CMK (cell line): ENCODE measurements around the gene DSCAML1.

Source experiments
- DNase-seq: peaks from one replicate; pipeline ENCODE4 v3.0.0-alpha.2; 2010; ENCODE audit warnings: low read depth

The DSCAML1 gene

DNA sequence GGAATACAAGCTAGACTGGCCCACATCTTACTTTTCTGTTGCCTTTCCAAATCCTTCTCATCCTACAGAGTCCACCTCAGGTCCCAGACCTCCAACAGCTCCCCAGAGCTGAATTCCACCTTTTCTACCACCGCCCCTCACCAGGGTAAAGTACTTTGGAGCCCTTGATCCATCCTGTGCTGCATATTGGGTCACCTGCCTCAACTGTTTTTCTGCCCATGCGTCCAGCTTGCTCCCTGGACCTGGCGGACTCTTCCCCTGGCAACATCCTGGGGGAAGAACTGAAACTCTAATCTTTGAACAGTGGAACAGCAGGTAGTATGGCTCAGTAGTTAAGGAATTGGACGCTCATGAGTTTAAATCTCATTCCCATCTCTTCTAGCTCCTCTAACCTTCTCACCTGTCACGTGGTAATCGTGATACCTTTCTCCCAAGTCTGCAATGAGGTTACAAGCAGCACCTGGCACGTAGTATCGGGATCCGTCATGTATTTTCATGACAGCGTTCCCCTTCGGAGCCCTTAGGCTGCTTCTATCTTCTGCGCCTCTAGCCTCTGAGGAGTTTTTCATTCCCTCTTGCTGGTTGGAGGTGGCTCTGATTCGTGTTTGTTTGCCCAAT is 371.2 kb downstream of the DSCAML1 start:
- DNase-seq, result no peak

DNA sequence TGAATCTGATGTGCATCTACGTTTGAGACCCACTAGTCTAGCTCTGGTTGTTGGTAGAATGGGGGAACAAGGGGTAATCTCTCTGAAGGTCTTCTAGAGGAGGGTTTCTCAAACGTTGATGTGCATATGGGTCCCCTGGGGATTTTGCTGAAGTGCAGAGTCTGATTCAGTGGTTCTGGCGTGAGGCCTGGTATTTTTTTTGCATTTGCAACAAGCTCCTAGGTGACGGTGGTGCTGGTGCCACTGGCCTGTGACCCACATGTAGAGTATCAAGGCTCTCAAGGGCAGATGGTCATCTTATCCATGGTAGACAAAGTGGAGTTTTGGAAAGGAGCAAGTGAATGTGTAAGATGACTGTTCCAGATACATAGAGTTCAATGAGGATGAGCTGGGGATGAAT is 372.2 kb downstream of the DSCAML1 start:
- DNase-seq, result no peak

DNA sequence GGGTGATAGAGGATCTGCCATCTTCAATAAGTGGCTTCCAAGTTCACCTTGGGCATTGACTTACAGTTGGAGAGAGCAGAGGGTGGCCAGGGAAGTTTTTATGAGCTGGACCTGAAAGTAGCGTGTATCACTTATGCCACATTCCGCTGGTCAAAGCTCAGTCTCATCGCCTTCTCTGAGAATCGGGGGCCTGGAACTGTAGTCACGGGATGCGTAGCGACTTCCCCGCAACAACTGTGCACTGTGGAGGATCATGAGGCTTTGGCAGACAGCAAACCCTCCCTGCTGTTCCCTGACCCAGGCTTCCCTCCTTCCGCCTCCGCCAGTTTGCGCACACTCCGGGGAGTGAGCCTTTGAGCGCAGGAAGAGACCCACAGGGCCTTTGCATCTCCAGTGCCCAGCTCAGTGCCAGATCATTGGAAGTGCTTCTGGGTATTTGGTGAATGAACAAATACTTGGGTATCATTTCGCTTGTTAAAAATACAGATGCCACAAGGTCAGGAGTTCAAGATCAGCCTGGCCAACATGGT is 373.9 kb downstream of the DSCAML1 start:
- no peak for DNase-seq

DNA sequence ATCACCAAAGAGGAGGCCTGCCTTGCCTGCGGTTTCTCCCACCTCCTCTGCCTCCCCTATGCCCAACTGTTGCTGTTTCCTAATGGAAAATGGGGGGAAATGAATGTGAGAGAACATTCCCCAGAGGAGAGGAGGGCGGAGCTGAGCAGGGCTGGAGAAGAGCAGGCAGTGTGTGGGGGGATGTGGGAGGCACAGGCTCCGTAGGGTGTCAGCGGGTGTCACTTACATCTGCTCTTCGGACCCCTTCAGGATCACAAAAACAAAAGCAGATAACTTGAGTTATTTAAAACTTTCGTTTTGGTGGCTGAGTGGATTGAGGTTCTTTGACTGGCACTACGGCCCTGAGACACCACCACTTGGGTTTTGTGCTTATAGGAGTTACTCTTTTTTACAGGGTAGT is 375.5 kb downstream of the DSCAML1 start:
- DNase-seq, result no peak

DNA sequence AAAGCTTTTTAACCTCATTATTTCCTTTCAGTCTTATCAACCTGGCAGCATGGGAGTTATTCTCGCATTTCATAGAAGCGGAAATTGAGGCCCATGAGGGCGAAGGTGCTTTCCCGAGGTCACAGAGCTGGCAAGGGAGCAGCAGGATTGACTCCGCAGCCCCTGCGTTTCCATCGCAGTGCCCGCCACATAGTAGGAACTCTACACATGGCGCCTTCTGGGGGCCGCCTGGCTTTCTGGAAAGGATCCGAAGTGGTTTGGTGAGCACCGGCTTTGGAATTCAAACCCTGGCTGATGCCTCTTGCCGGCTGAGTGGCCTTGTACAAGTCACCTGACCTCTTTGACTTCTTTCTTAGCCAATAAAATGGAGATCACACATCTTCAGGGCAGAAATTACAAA is 376.0 kb downstream of the DSCAML1 start:
- DNase-seq, result no peak

DNA sequence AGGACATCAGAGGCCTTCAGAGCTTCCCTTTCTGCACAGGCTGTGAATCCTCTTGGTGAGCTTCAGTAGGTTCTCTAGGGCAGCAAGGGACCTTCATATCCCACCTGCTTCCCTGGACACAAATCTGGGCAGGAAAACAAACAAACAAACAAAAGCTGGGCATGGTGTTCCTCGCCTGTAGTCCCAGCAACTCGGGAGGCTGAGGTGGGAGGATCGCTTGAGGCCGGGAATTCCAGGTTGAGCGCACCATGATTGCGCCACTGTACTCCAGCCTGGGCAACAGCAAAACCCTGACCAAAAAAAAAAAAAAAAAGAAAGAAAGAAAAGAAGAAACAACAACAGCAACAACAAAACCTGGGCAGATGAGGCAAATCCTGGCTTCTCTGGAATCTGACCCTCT is 376.4 kb downstream of the DSCAML1 start:
- DNase-seq, result no peak

DNA sequence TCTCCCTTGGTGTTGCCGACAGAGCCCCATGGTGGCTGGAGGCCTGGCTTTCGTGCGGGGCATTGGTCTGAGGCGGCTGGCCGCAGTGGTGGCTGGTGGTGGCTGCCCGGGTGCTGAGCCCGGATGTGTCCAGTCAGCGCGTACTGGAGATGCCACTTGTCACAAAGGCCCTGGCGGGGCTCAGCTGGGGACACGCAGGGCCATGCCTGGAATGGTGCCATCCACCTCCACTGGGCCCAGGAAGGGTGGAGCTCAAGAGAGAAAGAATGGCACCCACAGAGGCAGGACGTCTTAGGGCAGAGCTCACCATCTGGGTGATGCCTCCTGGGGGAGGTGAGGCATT is 376.9 kb downstream of the DSCAML1 start:
- DNase-seq, result no peak

DNA sequence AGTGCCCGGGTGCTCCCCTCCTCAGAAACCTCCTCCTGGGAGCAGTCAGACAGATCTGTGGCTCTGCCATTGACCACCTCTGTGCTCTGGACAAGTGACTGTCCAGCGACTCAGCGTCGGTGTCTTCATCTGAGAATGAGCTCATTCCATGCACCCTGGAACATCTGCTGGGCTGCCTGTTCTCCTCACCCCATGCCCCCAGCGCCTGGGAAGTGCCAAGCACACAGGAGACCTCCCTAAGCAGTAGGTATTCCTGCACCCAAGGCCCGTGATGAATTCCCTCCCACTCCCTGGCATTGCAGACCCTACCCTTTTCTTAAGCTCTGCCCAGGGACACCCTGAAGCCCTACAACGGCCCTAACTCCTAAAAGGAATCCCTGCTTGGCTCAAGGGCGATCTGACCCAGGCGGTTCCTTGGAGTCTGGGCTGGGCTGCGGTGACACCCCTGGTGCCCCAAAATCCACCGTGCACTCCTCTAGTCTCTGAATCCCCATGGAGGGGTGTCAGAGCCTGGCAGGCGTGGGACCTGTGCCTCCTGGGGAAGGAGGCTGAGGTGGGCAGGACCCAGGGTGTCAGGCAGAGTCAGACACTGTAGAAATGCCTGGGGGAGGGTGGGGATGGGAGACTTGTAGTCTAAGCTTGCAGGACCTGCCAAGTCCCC is 377.4 kb downstream of the DSCAML1 start:
- no peak for DNase-seq

DNA sequence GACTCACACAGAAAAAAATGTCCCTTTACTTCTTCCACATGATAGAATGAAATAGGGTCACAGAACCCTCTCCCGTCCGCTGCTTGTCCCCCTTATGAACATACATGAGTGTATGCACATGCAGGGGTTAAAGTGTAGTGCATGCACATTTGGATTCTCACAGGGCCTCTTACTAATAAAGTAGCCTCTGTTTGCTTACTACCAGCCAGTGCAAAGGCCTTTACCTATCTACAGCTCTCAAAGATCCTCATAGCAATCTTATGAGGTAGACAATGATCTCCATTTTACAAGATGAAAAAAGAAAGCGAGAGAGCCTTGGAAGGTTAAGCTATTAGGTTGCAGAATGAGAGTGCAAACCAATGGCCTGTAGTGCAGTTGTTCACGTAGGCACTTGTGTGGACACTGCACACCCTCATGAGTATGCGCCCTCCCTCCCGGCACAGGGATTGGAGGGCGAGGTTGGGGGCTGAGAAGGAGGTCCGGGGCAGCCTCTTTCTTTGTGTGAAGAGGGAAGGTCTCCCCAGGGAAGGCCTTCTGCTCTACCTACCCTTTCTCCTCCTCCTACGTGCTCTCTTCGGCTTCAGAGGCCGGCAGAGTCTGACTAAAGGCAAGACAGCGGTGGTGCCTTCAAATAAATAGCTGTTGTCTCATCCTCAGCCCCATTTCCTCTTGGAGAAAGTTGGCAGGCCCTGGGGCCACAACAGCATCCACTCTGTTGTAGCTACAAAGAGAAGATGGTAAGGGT is 378.1 kb downstream of the DSCAML1 start:
- DNase-seq, result no peak

DNA sequence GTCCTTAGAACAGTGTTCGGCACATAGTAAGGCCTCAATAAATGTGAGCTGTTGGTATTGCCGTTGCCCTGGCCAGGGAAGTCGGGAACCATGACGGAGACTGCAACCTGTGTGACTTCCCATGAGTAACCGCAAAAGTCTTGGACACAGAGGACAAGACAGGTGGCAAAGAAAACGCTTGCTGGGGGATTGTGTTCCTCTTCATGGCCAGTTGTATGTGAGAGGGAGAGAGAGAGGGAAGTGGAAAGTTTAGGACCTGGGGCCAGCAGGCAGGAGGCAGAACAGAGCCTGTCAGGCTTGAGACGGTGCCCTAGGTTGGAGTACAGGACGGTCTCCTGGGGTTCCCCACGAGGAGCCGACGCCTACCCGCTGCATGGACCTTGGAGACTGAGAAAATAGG is 379.2 kb downstream of the DSCAML1 start:
- DNase-seq, result no peak

DNA sequence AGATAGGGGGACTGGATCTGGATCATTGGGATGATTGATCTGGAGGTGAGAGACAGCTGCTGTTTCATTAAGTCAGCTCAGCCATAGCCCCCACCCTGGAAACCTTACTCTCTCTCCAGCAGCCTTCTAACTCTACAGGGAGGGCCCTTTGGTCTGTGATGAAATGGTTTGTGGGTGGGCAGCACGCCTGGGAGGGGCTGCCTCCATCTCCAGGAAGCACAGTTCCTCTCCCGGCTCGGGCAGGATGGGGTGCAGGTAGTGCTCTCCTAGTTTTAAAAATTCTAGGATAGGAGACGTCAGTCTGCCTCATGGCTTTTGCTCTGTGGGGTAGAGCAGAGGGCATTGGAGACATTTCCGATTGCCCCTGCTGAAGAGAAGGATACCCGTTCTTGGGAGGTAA is 379.7 kb downstream of the DSCAML1 start:
- no peak for DNase-seq

DNA sequence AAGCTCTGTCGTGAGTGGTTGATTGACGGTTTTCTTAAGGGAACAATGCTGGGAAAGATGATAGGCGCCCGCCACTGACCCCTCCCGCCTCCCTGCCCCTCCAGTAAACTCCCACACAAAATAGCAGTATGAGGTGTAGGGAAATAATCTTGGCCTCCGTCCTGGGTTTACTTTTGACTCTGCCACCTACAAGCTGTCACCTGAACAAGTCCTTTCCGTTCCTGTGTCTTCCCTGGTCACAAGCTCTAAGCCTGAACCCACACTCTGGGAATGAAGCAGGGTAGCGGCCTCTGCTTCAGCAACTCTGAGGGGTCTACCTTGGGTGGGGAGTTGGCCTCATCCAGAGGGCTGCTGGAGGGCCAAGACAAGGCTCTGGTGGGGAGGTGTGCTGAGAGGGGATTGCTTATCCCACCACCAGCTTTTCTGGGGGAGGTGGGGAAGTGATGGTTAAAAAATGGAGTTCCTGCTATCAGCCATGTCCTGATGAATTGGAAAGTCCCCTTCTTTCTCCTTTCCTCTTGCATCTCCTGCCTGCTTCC is 381.6 kb downstream of the DSCAML1 start:
- DNase-seq, result no peak

DNA sequence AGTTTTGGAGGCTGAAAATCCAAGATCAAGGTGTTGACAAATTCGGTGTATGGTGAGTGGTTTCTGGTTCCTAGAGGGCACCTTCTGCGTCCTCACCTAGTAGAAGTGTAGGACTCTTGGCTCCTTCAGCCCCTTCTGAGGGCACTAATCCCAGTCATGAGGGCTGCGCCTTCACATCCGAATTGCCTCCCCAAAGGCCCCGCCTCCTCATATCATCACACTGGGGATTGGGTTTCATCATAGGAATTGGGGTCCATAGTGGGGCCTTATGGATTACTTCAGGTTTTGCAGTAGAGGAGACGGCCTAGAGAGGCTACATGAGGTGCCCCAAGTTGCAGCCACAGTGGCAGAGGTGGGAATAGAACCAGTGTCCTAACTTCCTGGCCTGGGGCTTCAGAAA is 382.3 kb downstream of the DSCAML1 start:
- DNase-seq, result no peak

DNA sequence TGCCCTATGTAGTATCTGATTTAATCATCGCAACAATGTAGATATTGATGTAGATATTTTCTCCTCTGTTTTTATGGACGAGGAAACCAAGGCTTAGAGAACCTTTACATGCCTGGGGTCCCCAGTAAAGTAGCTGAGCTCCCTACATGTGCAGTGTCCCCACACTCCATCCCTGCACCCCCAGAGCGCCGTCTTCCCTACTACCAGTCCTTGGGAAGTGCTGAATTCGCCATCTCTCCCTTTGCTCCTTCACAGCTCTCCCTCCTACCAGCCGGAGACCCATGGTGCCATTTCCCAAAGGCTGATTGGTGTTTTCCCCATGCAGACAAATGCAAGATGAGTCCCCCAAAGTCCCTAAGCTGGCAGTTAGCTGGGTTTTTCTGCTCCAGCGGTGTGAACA is 383.4 kb downstream of the DSCAML1 start:
- DNase-seq, result no peak

DNA sequence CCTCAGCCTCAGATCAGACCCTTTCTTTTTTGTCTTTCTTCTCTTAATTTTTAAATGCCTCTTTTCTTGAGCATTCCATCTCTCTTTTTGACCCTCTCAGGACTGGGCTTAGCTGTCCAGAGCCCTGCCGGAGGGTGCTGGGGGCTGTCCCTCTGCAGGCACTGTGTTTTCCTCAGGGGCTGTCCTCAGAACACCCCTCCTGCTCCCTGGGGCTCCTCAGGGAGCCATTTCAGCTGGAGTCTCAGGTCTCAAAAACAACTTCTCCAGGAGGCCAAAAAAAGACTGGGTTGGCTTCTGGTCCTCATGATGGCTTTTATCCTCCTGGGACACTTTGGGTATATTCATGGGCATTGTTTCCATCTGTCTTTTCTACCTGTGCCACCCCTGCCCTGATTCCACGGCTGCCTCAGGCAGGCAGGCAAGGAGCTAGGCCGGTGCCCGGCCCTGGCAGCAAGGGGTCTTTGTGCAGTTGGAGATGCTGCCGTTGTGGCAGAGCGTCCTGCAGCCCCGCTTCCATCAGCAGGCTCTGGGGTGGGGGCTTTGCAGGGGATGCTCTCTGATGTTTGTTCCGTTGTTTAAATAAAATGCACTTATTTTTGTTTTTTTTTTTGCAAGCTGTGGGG is 384.3 kb downstream of the DSCAML1 start:
- no peak for DNase-seq

DNA sequence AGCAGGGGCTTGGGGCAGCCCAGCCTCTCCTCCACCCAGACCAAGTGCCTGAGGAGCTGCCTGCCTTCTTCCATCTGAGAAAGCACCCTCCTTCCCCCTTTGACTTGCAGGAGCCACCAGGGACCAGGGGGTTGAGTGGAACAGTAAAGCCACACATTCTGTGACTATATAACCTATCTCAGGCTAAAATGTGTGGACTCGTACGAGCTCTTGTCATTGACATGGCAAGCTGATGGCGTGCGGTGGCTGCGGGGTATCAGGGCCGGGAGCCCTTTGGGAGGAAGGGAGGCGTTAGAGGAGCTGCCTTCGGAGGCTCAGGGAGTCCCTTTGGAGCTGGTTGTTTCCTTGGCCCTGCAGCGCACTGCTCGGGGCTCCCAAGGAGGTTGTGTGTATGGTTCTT is 384.8 kb downstream of the DSCAML1 start:
- no peak for DNase-seq

DNA sequence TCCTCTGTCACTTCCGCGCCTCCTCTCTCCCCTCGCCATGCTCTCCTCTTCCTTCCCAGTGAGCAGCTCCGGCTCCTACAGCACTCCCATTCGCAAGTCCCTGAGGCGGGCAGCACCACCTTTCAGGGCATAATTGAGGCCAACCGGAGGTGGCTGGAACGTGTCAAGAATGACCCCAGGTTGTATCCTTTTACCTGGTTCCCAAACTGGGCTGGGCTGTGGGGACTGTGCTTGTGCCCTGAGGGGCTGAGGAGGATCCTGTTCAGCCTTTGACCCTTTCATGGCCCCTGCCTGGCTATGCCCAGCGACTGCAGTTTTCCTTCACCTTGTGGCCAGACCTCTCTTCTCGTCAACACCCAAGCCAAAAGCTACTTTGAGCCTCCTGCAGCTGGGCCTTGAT is 385.3 kb downstream of the DSCAML1 start:
- DNase-seq, result no peak

DNA sequence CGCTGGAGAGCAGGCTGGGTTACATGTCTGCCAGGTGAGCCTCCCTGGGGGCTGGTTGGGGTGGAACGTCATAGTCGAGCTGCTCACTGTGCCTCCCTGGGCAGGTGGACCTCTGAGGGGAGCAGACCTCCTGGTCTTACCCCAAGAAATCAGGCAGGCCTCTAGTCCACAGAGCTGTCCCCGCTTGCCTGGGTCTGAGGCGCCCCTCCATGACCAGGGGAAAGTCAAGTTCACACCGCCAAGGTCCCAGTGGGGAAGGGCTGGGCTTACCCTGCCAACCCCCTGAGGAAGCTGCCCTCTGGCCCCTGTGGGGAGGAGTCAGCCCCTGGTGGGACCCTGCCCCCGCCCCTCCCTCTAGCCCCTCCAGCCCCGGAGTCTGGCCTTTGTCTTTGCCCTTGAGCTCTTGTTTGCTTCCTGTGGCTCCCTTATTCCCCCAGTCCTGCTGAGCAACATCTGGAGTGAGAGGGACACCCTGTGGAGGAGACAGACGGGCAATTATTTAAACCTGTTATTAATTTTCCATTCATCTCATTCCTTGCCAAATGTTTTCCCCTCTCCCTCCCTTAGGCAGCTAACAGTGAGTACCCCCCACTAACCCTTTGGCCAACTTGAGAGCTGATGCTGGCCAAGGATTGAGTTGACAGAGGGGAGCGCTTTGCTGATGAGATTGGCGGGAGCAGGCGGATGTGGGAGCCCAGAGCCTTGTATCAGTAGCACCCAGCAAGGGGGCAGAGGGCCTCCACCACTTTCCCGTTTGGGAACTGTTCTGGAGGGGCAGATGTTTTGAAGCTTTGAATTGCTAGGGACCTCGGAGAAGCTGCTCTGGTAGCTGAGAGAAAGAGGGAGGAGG is 385.9 kb downstream of the DSCAML1 start:
- no peak for DNase-seq

DNA sequence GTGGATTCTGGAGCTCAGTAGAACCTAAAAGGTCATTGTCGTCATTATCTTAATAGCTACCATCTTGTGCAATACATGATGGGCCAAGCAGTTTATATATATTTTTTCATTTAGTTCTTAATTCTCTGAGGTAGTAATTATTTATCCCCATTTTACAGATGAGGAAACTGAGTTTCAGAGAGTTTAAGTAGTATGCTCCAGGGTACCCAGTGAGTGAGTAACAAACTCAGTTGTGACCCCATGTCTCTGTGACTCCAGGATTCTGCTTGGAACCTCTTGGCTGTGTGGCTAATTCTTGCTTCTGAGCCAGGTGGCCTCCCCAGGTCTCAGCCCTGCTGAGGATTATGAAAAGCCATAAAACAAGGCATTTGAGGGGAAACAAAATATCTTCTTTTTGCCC is 386.8 kb downstream of the DSCAML1 start:
- DNase-seq, result no peak

DNA sequence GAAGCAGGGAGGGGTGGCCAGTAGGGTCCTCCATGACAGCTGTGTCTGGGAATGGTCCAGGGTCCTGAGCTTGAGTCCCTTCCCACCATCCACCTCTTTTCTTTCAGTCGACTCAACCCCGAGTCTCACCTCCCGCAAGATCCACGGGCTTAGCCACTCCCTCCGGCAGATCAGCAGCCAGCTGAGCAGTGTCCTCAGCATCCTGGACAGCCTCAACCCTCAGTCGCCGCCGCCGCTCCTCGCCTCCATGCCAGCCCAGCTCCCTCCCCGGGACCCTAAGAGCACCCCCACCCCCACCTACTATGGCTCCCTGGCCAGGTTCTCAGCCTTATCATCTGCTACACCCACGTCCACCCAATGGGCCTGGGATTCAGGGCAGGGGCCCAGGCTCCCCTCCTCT is 387.5 kb downstream of the DSCAML1 start:
- DNase-seq, result no peak

DNA sequence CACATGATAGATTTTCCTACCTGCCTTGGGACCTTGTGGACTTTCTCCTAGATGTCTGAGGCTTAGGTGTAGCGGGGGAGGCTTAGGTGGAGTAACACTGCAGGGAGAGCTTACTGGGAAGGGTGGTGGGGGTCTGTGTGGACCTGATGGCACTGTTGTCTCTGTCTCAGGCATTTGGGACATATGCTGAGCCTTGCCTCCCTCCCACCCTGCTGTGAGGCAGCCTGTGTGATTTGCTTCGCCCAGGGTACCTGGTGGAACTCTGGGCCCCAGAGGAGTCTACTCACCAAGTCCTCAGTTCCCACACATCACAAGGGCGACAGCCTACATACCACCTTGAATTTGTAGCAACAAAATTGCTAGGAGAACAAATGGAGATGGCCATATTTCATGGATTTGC is 388.7 kb downstream of the DSCAML1 start:
- no peak for DNase-seq

DNA sequence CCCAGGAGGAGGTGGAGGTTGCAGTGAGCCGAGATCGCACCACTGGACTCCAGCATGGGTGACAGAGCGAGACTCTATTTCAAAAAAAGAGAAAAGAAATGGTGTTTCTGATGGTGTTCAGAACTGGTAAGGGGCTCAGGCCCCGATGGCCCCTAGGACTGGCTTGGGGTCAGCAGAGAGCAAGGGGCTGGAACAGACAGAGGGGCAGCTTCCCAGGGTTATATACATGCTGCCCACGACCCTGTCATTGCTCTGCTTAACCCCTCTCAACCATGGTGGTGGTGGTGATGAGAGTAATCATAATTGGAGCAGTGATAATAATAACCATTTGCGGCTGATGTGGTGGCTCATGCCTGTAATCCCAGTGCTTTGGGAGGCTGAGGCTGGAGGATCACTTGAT is 390.0 kb downstream of the DSCAML1 start:
- DNase-seq, result no peak
